ENCODE measurements around the gene SLC4A1AP.

SLC4A1AP gene

DNA sequence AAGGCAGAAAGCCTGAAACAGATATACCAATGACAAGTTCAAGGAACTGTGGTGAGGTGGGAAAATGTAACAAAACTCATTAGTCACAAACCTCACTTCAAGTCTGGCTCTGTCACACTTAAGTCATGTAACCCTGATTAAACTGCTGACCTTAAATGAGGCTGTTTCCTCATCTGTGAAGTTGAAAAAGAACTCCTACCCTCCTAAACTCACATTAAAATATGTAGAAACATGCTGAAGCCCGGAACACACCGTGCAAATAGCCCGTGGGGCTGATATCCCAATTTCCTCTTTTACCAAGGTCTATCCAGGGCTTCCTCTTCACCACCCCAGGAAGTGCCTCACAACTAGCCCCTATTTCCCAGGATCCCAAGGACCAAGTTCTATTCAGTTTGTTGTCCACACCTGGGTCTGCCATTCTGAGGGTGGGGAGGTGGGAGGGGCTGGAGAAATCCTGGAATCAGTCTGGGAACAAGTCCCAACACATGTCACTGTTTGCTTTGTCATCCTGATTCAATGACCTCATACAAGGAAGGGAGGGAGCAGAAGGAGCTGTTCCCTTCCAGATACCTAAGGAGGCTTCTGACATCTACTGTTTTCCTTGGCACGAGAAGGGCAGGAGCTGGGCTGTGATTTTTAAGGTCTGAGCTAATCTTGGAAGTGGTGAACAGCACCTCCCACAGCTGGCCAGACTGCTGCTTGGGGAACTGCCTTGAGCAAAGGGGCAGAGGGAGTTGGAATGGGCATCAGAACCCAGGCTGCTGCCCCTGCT lies 42.3 kb downstream of the SLC4A1AP start:
- no peak for DNase-seq

DNA sequence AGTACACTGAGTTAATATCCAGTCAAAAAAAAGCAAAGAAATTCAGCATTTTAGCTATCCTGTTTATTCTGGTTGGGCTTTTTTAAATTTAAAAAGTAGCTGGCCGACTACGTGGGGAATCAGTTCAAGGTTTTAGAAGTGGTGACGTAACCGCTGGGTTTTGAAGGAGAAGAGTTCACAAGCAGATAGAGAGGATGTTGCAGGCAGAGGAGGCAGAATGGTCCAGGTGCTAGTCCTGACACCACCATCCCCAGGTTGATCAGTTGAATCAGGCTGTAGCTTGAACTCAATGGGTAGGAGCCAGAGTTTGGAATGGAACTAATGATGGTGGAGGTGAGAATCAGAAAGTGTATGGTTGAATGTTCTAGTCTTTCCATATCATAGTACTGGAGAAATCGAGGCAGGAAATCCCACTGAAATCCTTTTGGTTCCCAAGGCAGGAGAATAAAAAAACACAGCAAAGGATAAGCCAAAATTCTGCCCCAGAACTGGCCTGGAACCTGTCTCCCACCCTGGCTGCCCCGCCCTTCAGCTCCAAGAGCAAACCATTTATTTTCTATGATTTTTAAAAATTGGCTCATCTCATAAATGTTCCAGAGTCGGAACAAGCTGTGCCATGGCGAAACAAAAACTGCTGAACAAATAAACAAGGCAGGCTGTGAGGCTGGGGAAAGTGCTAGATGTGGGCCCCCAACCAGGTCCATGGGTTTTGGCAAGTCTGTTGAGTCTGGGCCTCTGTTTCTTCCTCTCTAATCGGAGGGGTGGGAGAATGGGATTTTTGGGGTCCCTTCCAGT lies 44.0 kb downstream of the SLC4A1AP start:
- DNase-seq: no peak

DNA sequence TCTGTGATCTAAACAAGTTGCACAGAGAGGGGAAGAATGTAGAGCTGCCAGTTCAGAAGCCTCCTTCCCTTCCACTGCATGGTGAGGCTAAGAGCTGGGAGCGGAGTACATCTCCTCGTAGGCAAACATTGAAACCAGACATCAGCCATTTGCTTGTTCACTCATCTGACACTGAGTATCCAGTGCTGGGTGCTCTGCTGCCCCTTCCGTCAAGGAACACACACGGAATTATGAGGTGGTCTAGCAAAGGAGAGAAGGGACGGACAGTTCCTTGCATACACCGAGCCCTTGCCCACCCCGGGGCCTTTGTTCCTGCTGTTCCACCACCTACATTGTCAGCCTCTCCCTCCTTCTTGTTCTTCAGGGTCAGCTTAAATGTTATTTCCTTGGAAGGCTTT lies 44.6 kb downstream of the SLC4A1AP start:
- DNase-seq: no peak

DNA sequence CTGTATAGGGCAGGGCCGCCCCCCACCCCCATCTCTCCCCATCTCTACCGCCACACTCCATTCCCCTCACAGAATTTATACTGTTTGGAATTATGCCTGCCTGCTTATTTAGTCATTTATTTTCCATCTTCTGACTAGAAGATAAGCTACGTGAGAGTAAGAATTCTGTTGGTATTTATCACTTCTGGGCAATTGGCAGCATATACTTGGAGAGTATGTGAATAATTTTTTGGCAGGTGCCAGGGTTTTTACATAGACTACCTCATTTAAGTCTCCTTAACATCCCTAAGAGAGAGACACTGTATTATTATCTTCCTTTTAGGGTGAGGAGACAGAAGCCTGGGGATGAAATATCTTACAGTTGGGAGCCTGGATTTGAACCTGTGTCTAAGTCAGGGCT lies 45.0 kb downstream of the SLC4A1AP start:
- DNase-seq: no peak

DNA sequence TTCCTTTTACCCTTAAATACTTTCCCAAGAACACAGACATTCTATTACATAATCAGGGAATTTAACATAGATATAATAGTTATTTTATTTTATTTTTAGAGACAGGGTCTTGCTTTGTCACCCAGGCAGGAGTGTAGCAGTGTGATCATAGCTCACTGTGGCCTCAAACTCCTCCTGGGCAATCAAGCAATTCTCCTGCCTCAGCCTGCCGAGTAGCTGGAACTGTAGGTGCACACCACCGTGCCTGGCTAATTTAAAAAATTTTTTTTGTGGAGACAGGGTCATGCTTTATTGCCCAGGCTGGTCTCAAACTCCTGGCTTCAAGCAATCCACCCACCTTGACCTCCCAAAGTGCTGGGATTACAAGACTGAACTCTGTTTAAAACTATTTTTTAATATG lies 45.6 kb downstream of the SLC4A1AP start:
- no peak for DNase-seq

DNA sequence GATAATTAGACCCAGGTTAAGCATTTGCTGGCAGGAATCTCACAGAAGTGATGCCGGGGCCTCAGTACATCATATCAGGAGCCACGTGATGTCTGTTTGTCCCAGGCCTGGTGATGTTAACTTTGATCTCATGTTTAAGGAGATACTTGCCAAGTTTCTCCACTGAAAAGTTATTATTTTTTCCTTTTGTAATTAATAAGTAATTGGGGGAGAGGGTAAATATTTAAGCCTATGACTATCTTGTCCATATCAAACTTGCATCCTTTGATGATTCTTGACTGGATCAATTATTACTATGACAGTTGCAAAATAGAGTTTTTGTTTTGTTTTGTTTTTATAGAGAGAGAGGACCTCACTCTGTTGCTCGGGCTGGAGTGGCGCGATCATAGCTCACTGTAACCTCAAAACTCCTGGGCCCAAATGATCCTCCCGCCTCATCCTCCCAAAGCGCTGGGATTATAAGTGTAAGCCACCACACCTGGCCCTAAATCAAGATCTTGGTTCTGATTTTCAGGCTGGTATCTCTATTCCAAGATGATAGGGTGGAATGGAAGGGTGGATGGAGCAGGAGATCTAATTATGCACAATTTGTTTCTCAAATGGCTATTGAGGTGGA lies 46.4 kb downstream of the SLC4A1AP start:
- no peak for DNase-seq

DNA sequence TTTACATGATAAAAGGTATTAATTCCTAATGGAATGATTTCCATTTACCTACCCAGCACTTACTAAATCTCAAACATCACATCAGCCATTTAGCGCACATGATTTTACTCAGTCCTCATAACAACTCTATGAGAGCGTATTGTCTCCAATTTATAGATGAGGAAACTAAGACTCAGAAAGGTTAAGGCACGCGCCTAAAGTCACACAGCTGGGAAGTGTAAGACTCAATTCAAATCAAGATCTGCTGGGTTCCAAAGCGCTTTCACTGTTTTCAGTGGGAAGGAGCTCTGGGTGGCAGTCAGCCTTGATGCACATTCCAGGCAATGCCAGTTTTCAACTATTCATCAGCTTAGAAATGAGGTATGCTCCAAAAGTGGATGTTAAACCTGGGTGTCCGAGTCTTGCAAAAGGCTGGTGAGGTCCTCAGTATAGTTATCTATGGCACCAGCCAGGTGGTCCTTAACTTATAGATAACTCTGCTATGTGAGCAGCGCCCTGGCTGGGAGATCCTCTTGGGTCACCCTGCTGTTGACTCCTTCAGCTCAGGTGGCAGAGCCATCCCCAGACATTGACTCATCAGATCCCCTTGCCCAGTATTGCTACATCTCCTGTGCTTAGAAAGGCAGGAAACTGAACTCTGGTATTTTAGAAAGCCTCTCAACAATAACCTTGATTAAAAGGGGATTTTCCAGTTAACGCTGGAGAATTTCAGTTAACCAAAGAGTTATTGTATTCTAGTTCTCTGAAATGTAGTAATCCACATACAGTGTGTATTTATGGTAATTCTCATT lies 47.1 kb downstream of the SLC4A1AP start:
- DNase-seq: no peak

DNA sequence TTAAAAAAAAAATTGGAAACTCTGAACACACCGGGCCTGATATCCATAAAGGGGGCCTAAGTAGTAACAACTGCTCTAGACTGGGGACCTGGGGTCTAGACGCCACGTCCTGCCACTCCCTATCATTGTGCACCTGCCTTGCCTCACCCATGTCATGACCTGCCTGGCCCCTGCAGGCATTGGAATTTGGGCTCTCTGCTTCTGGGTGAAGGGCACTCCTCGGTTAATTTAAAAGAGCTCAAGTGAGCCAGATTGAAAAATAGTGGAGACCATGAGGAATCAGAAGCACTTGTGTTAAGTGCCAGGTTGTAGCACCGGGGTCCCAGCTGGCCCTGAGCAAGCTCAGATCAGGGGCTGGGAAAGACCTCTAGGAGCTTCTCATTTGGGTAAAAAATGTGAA lies 48.1 kb downstream of the SLC4A1AP start:
- DNase-seq: no peak

DNA sequence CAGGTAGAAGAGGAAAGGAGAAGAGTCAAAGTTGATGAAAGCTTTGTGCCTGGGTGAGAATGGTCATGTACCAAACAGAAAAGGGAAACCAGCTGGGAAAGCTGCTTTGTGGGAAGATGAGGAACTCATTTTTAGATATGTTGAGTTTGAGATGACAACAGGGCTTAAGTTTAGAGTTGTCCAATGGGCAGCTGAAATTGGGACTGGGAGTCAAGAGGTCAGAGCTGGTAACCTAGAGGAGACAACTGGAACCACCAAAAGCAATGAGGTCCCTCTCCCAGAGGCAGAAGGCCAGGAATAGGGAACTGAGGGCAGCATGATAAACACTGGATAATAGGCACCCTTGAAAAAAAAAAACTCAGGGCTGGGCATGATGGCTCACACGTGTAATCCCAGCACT lies 48.8 kb downstream of the SLC4A1AP start:
- DNase-seq: no peak

DNA sequence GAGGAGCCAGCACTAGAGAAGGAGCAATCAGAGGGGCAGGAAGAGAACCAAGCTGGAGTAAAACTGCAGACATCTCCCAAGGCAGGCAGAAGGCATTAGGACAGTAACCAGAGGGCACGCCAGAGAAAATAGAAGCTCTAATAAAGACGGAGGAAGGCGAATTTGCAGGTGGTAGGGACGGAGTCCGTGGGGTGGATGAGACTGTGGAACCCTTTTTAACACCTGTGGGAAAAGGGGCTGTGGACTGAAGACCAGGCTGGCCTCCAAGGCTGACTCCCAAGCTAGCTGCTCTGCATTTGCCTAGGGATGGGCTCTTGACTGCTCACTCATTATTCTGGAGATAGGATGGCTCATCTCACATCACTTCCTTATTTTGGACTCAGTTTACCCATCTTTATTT lies 49.5 kb downstream of the SLC4A1AP start:
- no peak for DNase-seq

DNA sequence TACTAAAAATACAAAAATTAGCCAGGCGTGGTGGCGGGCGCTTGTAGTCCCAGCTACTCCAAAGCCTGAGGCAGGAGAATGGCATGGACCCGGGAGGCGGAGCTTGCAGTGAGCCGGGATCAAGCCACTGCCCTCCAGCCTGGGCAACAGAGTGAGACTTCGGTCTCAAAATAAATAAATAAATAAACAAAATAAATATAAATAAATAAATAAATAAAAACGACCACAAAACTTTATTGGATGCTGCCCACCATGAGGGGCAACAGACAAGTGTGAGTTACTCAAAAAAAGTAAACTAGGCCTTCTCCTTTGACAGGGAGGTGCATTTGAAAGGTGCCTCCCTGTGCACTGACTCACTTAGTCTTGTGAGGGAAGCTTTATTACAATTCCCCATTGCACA lies 50.4 kb downstream of the SLC4A1AP start:
- no peak for DNase-seq

DNA sequence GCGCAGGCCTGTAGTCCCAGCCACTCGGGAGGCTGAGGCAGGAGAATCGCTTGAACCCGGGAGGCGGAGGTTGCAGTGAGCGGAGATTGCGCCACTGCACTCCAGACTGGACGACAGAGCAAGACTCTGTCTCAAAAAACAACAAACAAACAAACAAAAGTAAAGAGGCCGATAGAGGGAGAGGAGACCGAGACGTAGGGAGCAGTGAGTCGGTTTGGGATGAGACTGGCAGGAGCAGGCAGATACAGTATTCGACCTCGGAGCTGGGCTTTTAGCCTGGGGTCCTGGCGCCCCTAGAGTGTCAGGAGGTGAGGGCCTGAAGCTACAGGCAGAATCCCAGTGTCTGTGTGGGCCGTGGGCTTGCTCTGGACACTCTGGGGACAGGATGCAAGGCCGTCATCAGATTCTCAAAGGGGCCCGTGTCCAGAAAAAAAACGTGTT lies 51.2 kb downstream of the SLC4A1AP start:
- DNase-seq: no peak

DNA sequence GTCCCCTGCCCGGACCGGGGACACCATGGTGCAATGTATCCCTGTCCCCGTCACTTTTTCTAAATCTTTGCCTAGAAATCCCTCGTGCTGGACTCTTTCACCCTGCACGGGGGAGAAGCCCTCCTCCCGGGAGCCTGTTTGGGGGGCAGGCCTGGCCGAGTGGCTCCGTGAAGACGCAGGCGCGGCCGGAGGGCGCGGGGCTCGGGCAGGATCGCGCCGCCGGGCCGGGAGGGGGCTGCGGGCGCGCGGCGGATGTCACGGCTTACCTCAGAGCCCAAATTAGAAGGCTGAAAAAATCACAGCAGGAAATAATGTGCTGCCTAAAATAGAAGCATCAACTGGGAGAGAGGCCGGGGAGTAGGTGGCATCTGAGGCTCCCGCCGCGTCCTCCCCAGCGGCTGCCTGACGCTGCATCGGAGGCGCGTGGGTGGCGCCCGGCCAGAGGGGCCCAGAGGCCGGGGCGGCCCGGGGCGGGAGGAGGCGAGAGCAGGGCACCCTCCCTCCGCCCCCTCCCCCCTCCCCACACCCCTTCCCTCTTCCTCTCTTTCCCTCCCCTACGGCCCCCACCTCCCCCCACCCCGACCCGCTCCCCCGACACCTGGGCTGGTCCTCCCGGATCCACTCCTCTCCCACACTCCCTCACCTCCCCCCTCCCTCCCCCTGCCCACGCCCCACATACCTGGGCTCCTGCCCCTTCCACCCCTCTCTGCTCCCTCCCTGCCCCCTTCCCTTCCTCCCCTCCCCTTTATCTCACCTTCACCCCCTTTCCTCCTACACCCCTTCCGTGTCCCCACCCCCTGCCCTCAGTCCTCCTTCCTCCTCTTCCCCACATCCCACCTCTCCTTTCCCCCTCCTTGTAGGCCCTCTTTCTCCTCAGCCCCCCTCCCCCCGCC lies 51.9 kb downstream of the SLC4A1AP start:
- DNase-seq: peak; percentile 31

DNA sequence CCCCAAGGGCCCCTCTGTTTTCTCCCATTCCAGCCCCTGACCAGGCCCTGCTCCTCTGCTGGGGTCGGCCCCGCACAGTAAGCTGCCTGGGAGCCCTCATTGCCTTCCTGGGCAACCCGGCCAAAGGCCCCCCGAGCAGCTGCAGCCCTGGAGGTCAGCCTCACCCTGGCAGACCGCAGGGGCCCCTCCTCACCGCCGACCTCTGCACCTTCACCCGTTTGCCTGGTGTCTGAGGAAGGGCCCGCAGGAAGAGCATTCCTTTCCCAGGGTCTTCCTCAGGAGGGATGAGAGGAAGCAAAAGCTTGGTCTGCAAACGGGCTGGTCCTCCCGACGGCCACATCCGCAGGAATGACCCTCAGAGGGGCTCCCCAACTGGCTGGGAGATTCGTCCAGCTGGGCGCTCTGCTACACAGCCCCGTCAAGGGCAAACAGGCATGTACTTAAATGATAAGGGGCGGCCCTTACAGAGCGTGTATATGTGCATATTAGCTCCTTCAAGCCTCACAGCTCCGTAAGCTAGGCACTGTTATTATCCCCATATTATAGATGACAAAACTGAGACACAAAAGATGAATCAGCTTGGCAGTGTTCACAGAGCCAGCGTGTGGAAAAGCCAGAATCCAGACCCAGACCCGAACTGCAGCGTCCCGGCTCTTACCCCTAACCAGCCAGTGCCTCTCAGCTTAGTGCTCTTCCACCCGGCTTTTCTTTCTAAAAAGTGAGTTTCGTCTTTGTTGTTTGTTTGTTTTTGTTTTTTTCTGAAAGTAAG lies 52.8 kb downstream of the SLC4A1AP start:
- DNase-seq: no peak

DNA sequence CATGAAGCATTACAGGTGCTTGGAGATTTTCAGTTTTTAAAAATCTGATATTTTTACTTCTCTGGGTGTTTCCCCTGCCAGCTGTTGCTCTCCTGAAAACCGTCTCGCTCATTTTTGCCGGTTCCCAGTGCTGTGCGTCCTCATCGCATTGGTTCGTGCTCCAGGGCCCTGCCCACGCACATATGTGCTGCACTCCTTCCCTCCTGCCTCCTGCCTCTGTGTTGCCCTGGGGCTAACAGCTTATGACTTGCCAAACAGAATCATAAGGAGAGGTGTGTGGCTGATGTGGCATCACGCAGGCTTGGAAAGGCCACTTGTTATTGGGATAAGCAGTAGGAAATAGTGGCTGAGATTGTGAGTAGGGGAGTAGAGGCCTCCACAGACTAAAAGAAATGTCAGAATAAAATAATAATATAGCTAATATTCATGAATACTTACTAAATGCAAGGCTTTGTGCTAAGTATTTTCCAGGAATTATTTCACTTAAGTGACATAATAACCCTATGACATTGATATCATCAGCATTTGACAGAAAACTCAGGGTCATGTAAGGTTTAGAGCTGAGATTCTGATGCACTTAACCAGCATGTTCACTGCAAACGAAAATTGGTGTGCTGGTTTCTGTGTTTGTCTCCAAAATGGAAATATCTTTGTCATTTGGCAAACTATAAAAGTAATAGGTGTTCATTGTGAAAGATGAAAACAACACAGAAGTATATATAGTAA lies 53.5 kb downstream of the SLC4A1AP start:
- no peak for DNase-seq

DNA sequence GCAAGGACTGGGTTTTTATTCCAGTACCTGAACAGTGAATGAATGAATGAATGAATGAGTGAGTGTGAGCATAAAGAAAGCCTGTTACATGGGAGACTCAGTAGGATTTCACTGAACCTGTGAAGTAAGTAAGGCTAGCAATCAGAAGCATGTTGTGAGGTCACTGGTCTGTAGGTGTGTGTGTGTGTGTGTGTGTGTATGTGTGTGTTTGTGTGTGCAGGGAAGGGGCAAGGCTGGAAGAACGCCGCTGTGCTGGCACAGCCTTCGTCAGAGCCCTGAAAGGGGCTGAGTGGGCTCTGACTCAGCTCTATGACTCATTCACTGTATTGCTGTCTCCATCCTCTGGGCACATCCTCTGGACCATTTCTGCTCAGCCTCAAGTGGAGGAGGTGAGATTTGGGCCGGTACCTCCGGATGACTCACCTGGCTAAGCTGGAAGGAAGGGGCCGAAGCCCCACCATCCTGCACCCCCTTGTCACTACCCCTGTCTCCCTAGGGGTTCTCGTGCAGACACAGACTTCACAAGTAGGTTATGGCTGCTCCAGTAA lies 56.4 kb downstream of the SLC4A1AP start:
- DNase-seq: peak; percentile 62

DNA sequence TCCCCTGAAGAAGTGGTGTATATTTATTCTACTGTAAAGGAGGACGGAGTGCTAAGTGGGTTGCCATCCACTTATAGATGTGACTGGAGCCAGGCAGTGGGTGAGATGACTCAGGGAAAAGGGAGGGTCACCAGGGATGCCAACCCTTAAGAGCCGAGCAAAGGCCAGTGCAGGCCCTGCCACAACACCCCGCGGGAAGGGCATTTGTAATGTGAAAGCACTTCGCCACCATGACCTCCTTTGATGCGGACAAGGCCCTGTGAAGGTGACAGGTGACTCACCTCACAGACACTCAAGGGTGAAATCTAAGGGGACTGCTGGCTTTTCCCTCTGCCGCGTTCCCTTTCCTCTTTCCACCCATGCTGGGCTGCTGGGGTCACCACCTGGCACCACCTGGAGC lies 57.6 kb downstream of the SLC4A1AP start:
- no peak for DNase-seq

DNA sequence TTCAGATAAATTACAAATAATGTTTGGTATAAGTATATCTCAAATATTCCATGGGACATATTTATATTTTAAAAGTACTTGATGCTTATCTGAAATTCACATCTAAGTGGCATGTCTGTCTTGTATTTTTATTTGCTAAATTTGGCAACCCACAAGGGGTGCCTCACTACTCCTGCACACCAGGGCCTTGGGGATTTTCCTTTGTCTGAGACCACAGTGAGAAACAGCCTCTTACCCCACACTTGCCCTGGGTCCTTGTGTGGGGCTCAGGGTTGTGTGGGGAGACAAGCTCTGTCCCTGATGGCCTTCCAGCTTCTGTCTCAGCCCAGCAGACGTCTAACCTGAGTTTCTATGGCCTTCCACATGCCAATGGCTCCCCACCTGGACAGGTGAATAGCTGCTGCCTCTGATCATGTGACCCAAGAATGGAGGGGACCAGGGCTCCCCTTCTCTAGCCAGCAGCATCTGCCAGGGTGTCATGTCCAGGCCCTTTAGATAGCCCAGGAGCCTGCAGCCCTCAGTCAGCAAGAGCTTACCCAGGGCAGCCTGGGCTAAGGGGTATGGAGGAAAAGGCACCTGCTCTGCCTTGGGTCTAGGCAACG lies 58.3 kb downstream of the SLC4A1AP start:
- no peak for DNase-seq

DNA sequence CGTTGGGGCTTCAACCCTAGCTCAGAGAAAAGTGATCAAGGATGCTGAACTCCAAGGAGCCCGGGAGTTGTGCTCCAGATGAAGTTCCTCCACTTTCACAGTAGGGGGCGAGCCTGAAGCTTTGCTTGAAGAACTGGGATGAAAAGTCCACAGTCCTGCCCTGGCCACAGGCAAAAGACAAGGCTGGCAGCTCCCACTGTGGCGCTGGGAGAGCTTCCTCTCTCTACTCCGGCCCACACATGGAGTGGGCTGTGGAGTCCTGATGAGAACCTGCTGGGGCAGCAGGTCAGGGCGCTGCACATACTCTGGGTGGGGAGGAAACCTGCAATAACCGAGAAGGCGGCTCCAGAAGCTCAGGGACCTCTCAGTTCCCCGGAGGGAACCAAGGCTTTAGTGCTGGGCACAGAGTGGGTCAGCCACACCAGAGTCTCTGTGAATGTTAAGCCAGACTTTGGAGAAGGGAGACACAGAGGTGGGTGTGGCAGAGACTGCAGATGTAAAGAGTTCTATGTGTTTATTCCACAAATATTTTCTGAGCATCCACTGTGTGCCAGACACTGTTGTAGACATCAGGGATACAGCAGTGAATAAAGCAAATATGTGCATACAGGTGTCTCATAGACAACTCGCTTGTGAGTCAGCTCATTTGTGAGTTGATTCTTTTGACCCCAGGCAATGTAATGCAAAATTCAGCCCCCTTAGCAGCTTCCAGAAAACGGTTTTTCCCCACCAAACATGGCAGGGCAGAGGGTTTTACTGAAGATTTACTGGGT lies 59.9 kb downstream of the SLC4A1AP start:
- DNase-seq: no peak
